ENCODE data around the gene MDM1. TPM values are rescaled to one million over a fixed set of nuclear protein-coding genes. Genes with fewer than 3 reads are reported as not detected.

MDM1 gene
- total RNA-seq, 1 experiment from 2014 or later = 22.2 TPM

DNA sequence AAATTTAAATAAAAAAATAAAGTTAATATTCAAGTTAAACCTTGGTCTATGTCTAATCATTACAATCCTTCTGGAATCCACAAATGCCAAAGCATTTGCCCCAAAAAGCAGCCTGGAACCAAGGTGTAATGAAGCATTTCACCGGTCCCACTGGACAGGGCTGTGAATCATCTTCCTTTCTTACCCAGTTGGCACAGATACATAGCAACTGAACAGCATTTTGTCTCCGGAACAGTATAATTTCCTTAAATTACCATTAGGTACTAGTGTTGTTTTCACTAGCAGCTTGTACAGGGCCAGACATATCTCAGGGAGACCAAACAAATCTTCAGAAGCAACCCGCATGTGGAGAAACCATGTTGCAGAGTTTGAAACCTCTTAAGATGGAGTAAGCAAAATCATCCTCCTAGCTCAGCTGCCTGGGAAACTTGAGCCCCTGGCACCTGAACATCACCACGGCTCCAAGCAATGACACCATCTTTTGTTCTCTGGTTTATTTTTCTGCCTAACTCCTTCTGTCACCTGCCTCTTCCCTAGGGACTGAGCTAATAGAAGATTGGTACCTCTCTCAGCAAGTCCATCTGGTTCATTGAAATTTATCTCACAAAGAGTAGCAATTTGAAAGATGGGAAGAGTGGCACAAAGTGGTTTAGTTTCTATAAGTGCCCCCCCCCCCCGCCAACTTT, 17.9 kb upstream of the MDM1 start:
- H3K4me1 Mint-ChIP-seq (ENCODE audit: low read depth, unreplicated experiment) = peaks cover 8% of the 10 kb centered on the region
- no peak overlapping the region for H3K4me3 ChIP-seq (ENCODE audit: low read depth, low read length)
- no peaks in the 10 kb centered on the region for H3K9me3 ChIP-seq
- intact Hi-C loops (cut with micrococcal nuclease; ENCODE audit: unreplicated experiment) = no loop called here
- ChIA-PET CTCF (interaction anchor here (0.5 kb wide), 1 partner anchor 340 kb away, joined by 3 read pairs; no protein-coding TSS in a partner anchor), POLR2A (no interaction called here)
- no peak for TF ChIP-seq CTCF (IDR thresholded peaks at IDR 0.05; ENCODE audit: insufficient read depth in 1 of 2, low read depth in 1 of 2, low read length in 1 of 2, severe bottlenecking in 1 of 2, unreplicated experiment in 1 of 2)
- no peaks in the 10 kb centered on the region for H3K27me3 Mint-ChIP-seq (ENCODE audit: insufficient read depth, unreplicated experiment)
- no peaks in the 10 kb centered on the region for H3K36me3 Mint-ChIP-seq (ENCODE audit: insufficient read depth, unreplicated experiment)
- H3K4me1 ChIP-seq = no peaks in the 10 kb centered on the region
- H3K27me3 ChIP-seq (replicated peaks; ENCODE audit: control insufficient read depth, insufficient read depth, low read length) = no peaks in the 10 kb centered on the region
- no TSS peak for BruUV-seq (replicated peaks)
- no peak overlapping the region for H3K27ac Mint-ChIP-seq (ENCODE audit: unreplicated experiment)
- no peak overlapping the region for H3K4me3 Mint-ChIP-seq (ENCODE audit: unreplicated experiment)
- H3K9me3 Mint-ChIP-seq (ENCODE audit: unreplicated experiment) = no peaks in the 10 kb centered on the region
- H3K36me3 ChIP-seq (ENCODE audit: control insufficient read depth, insufficient read depth, low read length) = no peaks in the 10 kb centered on the region
- no peak for DNase-seq

GRCh38 chr12:68349220-68349621, 17.1 kb upstream of the MDM1 start:
- ChIA-PET POLR2A (no interaction called here), CTCF (interaction anchor here (0.5 kb wide), 1 partner anchor 341 kb away, joined by 3 read pairs; no protein-coding TSS in a partner anchor)
- no peaks in the 10 kb centered on the region for H3K27me3 Mint-ChIP-seq (ENCODE audit: insufficient read depth, unreplicated experiment)
- Histone ChIP-seq H3K9me3 (no peaks in the 10 kb centered on the region), H3K4me1 (peaks cover 8% of the 10 kb centered on the region), H3K27me3 (replicated peaks; ENCODE audit: control insufficient read depth, insufficient read depth, low read length) (no peaks in the 10 kb centered on the region), H3K4me3 (ENCODE audit: low read depth, low read length) (no peak overlapping the region), H3K36me3 (ENCODE audit: control insufficient read depth, insufficient read depth, low read length) (no peaks in the 10 kb centered on the region)
- TF ChIP-seq CTCF (IDR thresholded peaks at IDR 0.05; ENCODE audit: insufficient read depth in 1 of 2, low read depth in 1 of 2, low read length in 1 of 2, severe bottlenecking in 1 of 2, unreplicated experiment in 1 of 2) = no peak
- H3K9me3 Mint-ChIP-seq (ENCODE audit: unreplicated experiment) = peaks cover 8% of the 10 kb centered on the region
- intact Hi-C loops (cut with micrococcal nuclease; ENCODE audit: unreplicated experiment) = no loop called here
- DNase-seq = no peak
- peaks cover 16% of the 10 kb centered on the region for H3K4me1 Mint-ChIP-seq (ENCODE audit: low read depth, unreplicated experiment)
- no peaks in the 10 kb centered on the region for H3K36me3 Mint-ChIP-seq (ENCODE audit: insufficient read depth, unreplicated experiment)
- BruUV-seq (replicated peaks) = no TSS peak
- H3K4me3 Mint-ChIP-seq (ENCODE audit: unreplicated experiment) = no peak overlapping the region
- no peak overlapping the region for H3K27ac Mint-ChIP-seq (ENCODE audit: unreplicated experiment)

DNA sequence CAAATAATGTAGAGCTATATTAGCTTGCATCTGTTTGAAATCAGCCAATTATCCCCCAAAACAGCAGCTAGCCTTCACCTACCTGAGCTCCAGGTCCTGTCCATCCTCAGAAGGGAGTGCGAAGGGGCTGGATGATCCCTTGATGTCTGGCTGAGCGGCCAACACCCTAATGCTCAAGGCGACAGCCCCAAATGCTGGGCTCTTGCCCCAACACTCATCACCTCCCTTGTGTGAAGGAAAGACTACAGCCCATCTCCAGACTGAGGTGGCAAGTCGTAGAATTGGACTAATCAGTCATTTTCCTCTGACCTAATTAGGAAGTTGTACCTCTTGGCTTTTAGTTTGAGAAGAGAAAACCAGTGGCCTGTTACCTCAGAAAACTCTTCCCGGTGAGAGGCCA, 16.3 kb upstream of the MDM1 start:
- H3K27me3 ChIP-seq (replicated peaks; ENCODE audit: control insufficient read depth, insufficient read depth, low read length) = no peaks in the 10 kb centered on the region
- H3K36me3 ChIP-seq (ENCODE audit: control insufficient read depth, insufficient read depth, low read length) = no peaks in the 10 kb centered on the region
- ChIA-PET CTCF (no interaction called here), POLR2A (no interaction called here)
- Mint-ChIP-seq H3K27me3 (ENCODE audit: insufficient read depth, unreplicated experiment) (no peaks in the 10 kb centered on the region), H3K9me3 (ENCODE audit: unreplicated experiment) (peaks cover 10% of the 10 kb centered on the region), H3K4me1 (ENCODE audit: low read depth, unreplicated experiment) (peaks cover 24% of the 10 kb centered on the region), H3K36me3 (ENCODE audit: insufficient read depth, unreplicated experiment) (no peaks in the 10 kb centered on the region), H3K27ac (ENCODE audit: unreplicated experiment) (no peak overlapping the region), H3K4me3 (ENCODE audit: unreplicated experiment) (no peak overlapping the region)
- intact Hi-C loops (cut with micrococcal nuclease; ENCODE audit: unreplicated experiment) = no loop called here
- H3K4me3 ChIP-seq (ENCODE audit: low read depth, low read length) = no peak overlapping the region
- no peak for TF ChIP-seq CTCF (IDR thresholded peaks at IDR 0.05; ENCODE audit: insufficient read depth in 1 of 2, low read depth in 1 of 2, low read length in 1 of 2, severe bottlenecking in 1 of 2, unreplicated experiment in 1 of 2)
- no peak for DNase-seq
- BruUV-seq (replicated peaks) = no TSS peak
- H3K4me1 ChIP-seq = peaks cover 16% of the 10 kb centered on the region
- H3K9me3 ChIP-seq = no peaks in the 10 kb centered on the region
